Measurements from ENCODE around the gene CACNA1H. TPM values are rescaled to one million over a fixed set of nuclear protein-coding genes. Genes with fewer than 3 reads are reported as not detected.

The CACNA1H gene
- total and polyA plus RNA-seq, 2 experiments from 2014 or later = 9.1 TPM

- Histone ChIP-seq H3K4me3 (no peak overlapping the region), H3K79me2 (no peaks in the 10 kb centered on the region), H3K4me2 (no peak overlapping the region), H2AFZ (no peak overlapping the region), H3K4me1 (ENCODE audit: insufficient read depth) (peaks cover 25% of the 10 kb centered on the region), H3K9me2 (replicated peaks; ENCODE audit: insufficient read depth) (no peaks in the 10 kb centered on the region), H4K20me1 (ENCODE audit: insufficient read depth, poor library complexity, severe bottlenecking) (no peaks in the 10 kb centered on the region), H3K27ac (peak overlapping the region; percentile 69), H3K36me3 (replicated peaks; ENCODE audit: insufficient read depth, low read depth) (no peaks in the 10 kb centered on the region), H3K9me3 (ENCODE audit: low read depth) (no peaks in the 10 kb centered on the region), H3K27me3 (no peaks in the 10 kb centered on the region)
- no peak for DNase-seq (ENCODE audit: low spot score)
- 79% methylated on average over 27 of the region's 38 CpGs for WGBS (ENCODE audit: low lambda C conversion rate, missing lambda C conversion rate)
- TF ChIP-seq EZH2 (IDR thresholded peaks at IDR 0.05; ENCODE audit: borderline replicate concordance) (no peak), EZH2phosphoT487 (IDR thresholded peaks at IDR 0.05; ENCODE audit: low read depth, severe bottlenecking, unreplicated experiment) (no peak), CTCF (IDR thresholded peaks at IDR 0.05; ENCODE audit: poor library complexity) (no peak)
These were observed 27.9 kb downstream of the CACNA1H start for GRCh38 chr16:1180549-1181403.

GRCh38 chr16:1181404-1182315 is 28.8 kb downstream of the CACNA1H start:
- H3K27ac ChIP-seq = peak overlapping the region; percentile 69
- 73% methylated on average over 32 of the region's 39 CpGs for WGBS (ENCODE audit: low lambda C conversion rate, missing lambda C conversion rate)
- no peak for DNase-seq (ENCODE audit: low spot score)
- no peaks in the 10 kb centered on the region for H3K27me3 ChIP-seq
- no peaks in the 10 kb centered on the region for H4K20me1 ChIP-seq (ENCODE audit: insufficient read depth, poor library complexity, severe bottlenecking)
- H3K9me2 ChIP-seq (replicated peaks; ENCODE audit: insufficient read depth) = no peaks in the 10 kb centered on the region
- H3K79me2 ChIP-seq = no peaks in the 10 kb centered on the region
- H3K36me3 ChIP-seq (replicated peaks; ENCODE audit: insufficient read depth, low read depth) = no peaks in the 10 kb centered on the region
- no peaks in the 10 kb centered on the region for H3K9me3 ChIP-seq (ENCODE audit: low read depth)
- H3K4me3 ChIP-seq = no peak overlapping the region
- H3K4me1 ChIP-seq (ENCODE audit: insufficient read depth) = peaks cover 25% of the 10 kb centered on the region
- no peak overlapping the region for H2AFZ ChIP-seq
- peak; percentile 25 for TF ChIP-seq CTCF (IDR thresholded peaks at IDR 0.05; ENCODE audit: poor library complexity)
- TF ChIP-seq EZH2phosphoT487 (IDR thresholded peaks at IDR 0.05; ENCODE audit: low read depth, severe bottlenecking, unreplicated experiment) = no peak
- no peak for TF ChIP-seq EZH2 (IDR thresholded peaks at IDR 0.05; ENCODE audit: borderline replicate concordance)
- peak overlapping the region; percentile 64 for H3K4me2 ChIP-seq

GRCh38 chr16:1182316-1182671 is 29.4 kb downstream of the CACNA1H start:
- peak; percentile 89 for DNase-seq (ENCODE audit: low spot score)
- no peak overlapping the region for H2AFZ ChIP-seq
- H4K20me1 ChIP-seq (ENCODE audit: insufficient read depth, poor library complexity, severe bottlenecking) = no peaks in the 10 kb centered on the region
- peak overlapping the region; percentile 71 for H3K27ac ChIP-seq
- H3K36me3 ChIP-seq (replicated peaks; ENCODE audit: insufficient read depth, low read depth) = no peaks in the 10 kb centered on the region
- H3K4me3 ChIP-seq = no peak overlapping the region
- 35% methylated on average over 14 of the region's 19 CpGs for WGBS (ENCODE audit: low lambda C conversion rate, missing lambda C conversion rate)
- H3K4me2 ChIP-seq = peak overlapping the region; percentile 64
- H3K27me3 ChIP-seq = no peaks in the 10 kb centered on the region
- H3K9me3 ChIP-seq (ENCODE audit: low read depth) = no peaks in the 10 kb centered on the region
- H3K79me2 ChIP-seq = no peaks in the 10 kb centered on the region
- TF ChIP-seq EZH2phosphoT487 (IDR thresholded peaks at IDR 0.05; ENCODE audit: low read depth, severe bottlenecking, unreplicated experiment) (no peak), CTCF (IDR thresholded peaks at IDR 0.05; ENCODE audit: poor library complexity) (no peak), EZH2 (IDR thresholded peaks at IDR 0.05; ENCODE audit: borderline replicate concordance) (no peak)
- H3K9me2 ChIP-seq (replicated peaks; ENCODE audit: insufficient read depth) = no peaks in the 10 kb centered on the region
- peaks cover 25% of the 10 kb centered on the region for H3K4me1 ChIP-seq (ENCODE audit: insufficient read depth)
